ENCODE results near the gene ATP6V0C.

Gene ATP6V0C

DNA sequence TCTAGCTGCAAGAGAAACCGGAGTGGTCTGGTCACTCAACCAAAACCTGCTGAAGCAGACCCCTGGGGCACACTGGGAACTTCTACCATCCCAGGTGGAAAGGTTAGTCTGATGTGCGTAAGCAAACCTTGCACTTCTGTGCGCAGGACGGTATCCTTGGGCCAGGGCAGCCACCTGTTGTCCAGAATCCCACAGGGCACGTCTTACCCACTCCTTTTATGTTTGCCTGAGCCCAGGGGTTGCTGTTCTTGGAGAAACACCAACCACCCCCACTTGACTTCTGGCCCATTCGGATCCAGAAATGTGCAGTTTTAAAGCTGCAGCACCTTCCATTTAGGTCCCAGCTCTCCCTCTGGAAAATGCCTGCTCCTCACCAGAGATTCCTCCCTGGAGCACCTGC is 20.1 kb upstream of the ATP6V0C start:
- H3K27ac Mint-ChIP-seq: no peak overlapping the region
- no peaks in the 10 kb centered on the region for H3K27me3 Mint-ChIP-seq

DNA sequence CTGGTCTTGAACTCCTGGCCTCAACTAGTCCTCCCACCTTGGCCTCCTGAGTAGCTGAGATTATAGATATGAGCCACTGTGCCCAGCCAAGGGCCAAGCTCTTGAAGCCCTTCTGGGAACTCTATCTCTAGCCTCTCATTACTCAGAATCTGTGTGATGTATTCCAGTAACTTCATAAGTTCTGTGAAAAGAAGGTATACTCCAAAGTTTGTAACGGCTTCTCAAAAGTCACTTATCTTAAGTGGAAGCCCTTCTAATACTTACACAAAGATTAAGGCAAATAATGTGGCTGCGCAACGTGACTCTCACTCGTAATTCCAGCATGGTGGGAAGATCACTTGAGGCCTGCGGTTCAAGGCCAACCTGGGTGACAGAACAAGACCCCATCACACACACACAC is 19.1 kb upstream of the ATP6V0C start:
- no peaks in the 10 kb centered on the region for H3K4me1 Mint-ChIP-seq

More for the DNA sequence above, 20.1 kb upstream of the ATP6V0C start:
- H3K4me1 Mint-ChIP-seq: no peaks in the 10 kb centered on the region
- DNase-seq (ENCODE audit: low spot score in 2 of 2): no peak
- H3K4me3 Mint-ChIP-seq: no peak overlapping the region
- peaks cover 5% of the 10 kb centered on the region for H3K36me3 Mint-ChIP-seq
- no peak for ATAC-seq (ENCODE audit: low read depth)
- H3K9me3 Mint-ChIP-seq: no peaks in the 10 kb centered on the region

DNA sequence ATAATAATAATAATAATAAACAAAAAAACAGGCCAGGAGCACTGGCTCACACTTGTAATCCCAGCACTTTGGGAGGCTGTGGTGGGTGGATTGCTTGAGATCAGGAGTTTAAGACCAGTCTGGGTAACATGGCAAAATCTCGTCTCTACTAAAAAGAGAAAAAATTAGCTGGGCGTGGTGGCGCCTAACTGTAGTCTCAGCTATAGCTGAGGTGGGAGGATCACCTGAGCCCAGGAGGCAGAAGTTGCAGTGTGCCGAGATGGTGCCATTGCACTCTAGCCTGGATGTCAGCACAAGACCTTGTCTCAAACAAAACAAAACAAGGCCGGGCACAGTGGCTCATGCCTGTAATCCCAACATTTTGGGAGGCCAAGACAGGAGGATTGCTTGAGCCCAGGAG is 18.7 kb upstream of the ATP6V0C start:
- Mint-ChIP-seq H3K27me3 (no peaks in the 10 kb centered on the region), H3K36me3 (peaks cover 5% of the 10 kb centered on the region), H3K9me3 (no peaks in the 10 kb centered on the region), H3K27ac (no peak overlapping the region), H3K4me1 (no peaks in the 10 kb centered on the region), H3K4me3 (no peak overlapping the region)
- ATAC-seq (ENCODE audit: low read depth) (no peak), DNase-seq (ENCODE audit: low spot score in 2 of 2) (no peak)

More for the DNA sequence above, 19.1 kb upstream of the ATP6V0C start:
- DNase-seq (ENCODE audit: low spot score in 2 of 2) (no peak), ATAC-seq (ENCODE audit: low read depth) (no peak)
- no peaks in the 10 kb centered on the region for H3K9me3 Mint-ChIP-seq
- no peak overlapping the region for H3K27ac Mint-ChIP-seq
- no peaks in the 10 kb centered on the region for H3K27me3 Mint-ChIP-seq
- H3K36me3 Mint-ChIP-seq: peaks cover 5% of the 10 kb centered on the region
- H3K4me3 Mint-ChIP-seq: no peak overlapping the region

DNA sequence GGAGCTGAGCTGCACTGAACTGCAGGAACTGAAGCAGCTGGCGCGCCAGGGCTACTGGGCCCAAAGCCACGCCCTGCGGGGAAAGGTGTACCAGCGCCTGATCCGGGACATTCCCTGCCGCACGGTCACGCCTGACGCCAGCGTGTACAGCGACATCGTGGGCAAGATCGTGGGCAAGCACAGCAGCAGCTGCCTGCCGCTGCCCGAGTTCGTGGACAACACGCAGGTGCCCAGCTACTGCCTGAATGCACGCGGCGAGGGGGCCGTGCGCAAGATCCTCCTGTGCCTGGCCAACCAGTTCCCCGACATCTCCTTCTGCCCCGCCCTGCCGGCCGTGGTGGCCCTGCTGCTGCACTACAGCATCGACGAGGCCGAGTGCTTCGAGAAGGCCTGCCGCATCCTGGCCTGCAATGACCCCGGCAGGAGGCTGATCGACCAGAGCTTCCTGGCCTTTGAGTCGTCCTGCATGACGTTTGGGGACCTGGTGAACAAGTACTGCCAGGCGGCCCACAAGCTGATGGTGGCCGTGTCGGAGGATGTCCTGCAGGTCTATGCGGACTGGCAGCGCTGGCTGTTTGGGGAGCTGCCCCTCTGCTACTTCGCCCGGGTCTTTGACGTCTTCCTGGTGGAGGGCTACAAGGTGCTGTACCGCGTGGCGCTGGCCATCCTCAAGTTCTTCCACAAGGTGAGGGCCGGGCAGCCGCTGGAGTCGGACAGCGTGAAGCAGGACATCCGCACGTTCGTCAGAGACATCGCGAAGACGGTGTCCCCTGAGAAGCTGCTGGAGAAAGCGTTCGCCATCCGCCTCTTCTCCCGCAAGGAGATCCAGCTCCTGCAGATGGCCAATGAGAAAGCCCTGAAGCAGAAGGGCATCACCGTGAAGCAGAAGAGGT is 17.3 kb upstream of the ATP6V0C start:
- DNase-seq (ENCODE audit: low spot score in 2 of 2) (no peak), ATAC-seq (ENCODE audit: low read depth) (no peak)
- no peaks in the 10 kb centered on the region for H3K9me3 Mint-ChIP-seq
- H3K36me3 Mint-ChIP-seq: peaks cover 5% of the 10 kb centered on the region
- no peak overlapping the region for H3K27ac Mint-ChIP-seq
- no peak overlapping the region for H3K4me3 Mint-ChIP-seq
- no peaks in the 10 kb centered on the region for H3K27me3 Mint-ChIP-seq
- peaks cover 3% of the 10 kb centered on the region for H3K4me1 Mint-ChIP-seq

DNA sequence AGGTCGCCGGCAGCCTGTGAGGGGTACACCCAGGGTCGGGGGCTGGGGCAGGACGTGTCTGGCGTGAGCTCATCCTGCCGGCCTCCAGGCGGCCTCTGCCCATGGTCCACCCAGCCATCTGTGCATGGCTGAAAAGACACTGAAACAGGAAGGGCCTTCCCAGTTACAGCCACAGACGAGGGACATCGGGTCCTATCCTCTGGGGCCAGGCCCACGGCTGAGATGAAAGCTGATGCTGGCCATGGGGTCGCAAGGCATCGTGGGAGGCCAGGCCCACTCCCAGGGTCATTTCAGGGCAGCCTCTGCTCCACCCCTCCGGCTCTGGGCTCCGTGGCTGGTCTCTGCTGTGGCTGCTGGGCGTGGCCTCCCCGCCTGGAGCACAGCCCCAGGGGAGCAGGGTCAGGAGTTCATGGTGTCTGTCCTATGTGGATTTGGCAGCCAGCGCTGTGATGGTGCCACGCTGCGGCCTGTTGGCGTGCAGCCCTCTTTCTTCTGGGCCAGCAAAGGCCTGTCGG is 16.6 kb upstream of the ATP6V0C start:
- DNase-seq (ENCODE audit: low spot score in 2 of 2) (no peak), ATAC-seq (ENCODE audit: low read depth) (no peak)
- Mint-ChIP-seq H3K27me3 (no peaks in the 10 kb centered on the region), H3K9me3 (no peaks in the 10 kb centered on the region), H3K36me3 (peaks cover 5% of the 10 kb centered on the region), H3K27ac (no peak overlapping the region), H3K4me3 (no peak overlapping the region), H3K4me1 (peaks cover 3% of the 10 kb centered on the region)

DNA sequence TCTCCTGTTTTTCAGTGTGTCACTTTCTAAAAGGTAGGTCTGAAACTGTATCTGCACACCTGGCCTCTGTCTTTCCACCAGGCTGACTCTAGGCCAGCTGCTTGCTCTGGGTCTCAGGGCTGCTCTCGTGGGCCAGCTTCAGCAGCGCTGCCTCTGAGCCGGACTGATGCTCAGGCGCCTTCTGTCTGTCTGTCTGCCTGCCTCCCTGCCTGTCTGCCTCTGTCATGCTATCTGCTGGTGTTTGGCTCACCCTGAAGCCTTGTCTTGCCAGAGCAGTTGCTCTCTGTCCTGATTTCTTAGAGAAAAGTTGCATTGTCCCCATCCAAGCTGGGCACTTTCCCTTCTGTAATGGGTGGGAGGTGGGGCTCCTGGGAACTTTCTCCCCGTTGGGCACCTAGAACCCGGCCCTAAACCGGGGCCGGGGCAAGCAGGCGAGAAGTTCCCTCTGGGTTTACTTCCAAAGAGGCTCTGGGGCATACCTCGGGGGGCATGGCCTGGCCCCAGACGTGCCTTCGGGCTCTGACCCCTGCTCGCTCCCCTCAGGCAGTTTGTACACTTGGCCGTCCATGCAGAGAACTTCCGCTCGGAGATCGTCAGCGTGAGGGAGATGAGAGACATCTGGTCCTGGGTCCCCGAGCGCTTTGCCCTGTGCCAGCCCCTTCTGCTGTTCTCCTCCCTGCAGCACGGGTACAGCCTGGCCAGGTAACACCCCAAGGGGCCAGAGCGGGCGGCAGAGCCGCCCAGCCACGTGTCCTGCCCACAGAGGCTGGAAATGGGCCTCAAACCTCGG is 15.9 kb upstream of the ATP6V0C start:
- peaks cover 5% of the 10 kb centered on the region for H3K36me3 Mint-ChIP-seq
- no peak overlapping the region for H3K27ac Mint-ChIP-seq
- H3K9me3 Mint-ChIP-seq: no peaks in the 10 kb centered on the region
- ATAC-seq (ENCODE audit: low read depth) (no peak), DNase-seq (ENCODE audit: low spot score in 2 of 2) (no peak)
- no peak overlapping the region for H3K4me3 Mint-ChIP-seq
- no peaks in the 10 kb centered on the region for H3K27me3 Mint-ChIP-seq
- peaks cover 3% of the 10 kb centered on the region for H3K4me1 Mint-ChIP-seq

DNA sequence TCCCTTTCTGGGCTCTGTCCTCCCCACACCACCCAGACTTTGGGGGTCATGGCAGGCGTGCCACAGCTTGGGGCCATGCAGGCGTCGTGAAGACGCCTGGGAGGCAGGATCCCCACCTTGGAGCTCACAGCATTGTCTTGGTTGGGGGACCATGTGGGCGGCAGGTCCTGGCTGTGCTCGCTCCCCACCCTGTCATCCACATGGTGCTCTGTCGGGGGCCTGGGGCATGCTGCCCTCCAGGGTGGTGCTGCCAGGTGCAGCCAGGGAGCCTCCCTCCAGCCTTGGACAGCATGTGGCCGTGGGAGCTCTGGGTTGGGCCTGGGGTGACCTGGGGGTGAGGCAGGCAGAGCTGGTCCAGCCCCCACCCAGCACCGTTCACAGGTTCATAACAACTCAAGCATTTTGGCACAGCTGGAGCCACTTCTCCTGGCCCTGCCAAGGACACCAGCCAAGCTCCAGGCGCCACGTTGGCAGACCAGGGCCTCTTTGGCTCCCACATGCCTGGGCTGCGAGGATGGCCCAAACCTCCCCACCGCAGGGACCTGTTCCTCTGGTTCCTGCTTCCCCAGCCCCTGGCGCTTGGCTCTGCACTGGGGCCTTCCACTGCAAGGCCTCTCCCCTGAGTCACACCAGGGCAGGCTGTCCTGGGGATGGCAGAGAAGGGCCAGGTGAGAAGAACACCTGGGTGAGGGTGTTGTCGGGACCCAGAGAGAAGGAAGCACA is 15.1 kb upstream of the ATP6V0C start:
- Mint-ChIP-seq H3K4me3 (no peak overlapping the region), H3K9me3 (no peaks in the 10 kb centered on the region), H3K4me1 (peaks cover 3% of the 10 kb centered on the region), H3K27ac (no peak overlapping the region), H3K27me3 (no peaks in the 10 kb centered on the region), H3K36me3 (peaks cover 5% of the 10 kb centered on the region)
- DNase-seq (ENCODE audit: low spot score in 2 of 2) (no peak), ATAC-seq (ENCODE audit: low read depth) (no peak)

DNA sequence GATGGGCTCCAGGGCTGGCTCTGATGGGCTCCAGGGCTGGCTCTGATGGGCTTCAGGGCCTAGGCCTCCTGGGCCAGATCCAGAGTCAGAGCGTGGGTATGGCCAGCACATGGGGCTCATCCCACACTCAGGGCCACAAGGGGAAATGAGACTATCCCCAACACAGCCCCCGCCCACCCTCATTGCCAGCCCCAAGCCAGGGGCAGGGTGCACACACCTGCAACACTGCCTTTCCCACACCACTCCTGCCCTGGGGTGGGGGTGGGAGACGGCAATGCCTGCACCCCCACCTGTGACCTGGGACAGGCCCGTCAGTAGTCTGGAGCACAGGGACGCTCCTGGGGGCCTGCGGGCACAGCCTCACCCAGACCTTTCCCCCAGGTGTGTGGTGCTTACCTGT is 14.3 kb upstream of the ATP6V0C start:
- Mint-ChIP-seq H3K27me3 (no peaks in the 10 kb centered on the region), H3K27ac (no peak overlapping the region), H3K4me3 (no peak overlapping the region), H3K4me1 (peaks cover 3% of the 10 kb centered on the region), H3K9me3 (no peaks in the 10 kb centered on the region), H3K36me3 (peaks cover 5% of the 10 kb centered on the region)
- DNase-seq (ENCODE audit: low spot score in 2 of 2) (no peak), ATAC-seq (ENCODE audit: low read depth) (no peak)

DNA sequence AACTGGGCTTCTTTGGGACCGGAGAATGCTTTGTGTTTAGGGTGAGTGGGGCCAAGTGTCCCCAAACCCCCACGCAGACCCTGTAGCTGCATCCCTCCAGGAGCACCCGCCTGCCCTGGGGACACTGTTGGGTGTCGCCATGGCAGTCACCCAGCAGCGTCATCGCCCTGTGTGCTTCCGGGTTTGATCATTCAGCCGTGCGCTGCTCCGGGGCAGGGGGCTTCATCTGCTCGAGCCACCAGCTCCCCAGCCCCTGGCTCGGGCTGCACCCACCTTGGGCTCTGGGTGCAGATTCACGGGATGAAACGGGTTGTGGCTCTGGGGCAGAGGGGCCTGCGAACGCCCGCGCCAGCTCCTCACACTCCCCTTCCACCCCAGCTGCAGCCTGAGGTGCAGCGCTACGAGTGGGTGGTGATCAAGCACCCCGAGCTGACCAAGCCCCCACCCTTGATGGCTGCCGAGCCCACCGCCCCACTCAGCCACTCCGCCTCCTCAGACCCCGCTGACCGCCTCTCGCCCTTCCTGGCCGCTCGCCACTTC is 13.8 kb upstream of the ATP6V0C start:
- H3K27ac Mint-ChIP-seq: no peak overlapping the region
- H3K36me3 Mint-ChIP-seq: peaks cover 5% of the 10 kb centered on the region
- H3K4me1 Mint-ChIP-seq: peaks cover 3% of the 10 kb centered on the region
- H3K4me3 Mint-ChIP-seq: no peak overlapping the region
- no peaks in the 10 kb centered on the region for H3K27me3 Mint-ChIP-seq
- DNase-seq (ENCODE audit: low spot score in 2 of 2) (no peak), ATAC-seq (ENCODE audit: low read depth) (no peak)
- no peaks in the 10 kb centered on the region for H3K9me3 Mint-ChIP-seq

DNA sequence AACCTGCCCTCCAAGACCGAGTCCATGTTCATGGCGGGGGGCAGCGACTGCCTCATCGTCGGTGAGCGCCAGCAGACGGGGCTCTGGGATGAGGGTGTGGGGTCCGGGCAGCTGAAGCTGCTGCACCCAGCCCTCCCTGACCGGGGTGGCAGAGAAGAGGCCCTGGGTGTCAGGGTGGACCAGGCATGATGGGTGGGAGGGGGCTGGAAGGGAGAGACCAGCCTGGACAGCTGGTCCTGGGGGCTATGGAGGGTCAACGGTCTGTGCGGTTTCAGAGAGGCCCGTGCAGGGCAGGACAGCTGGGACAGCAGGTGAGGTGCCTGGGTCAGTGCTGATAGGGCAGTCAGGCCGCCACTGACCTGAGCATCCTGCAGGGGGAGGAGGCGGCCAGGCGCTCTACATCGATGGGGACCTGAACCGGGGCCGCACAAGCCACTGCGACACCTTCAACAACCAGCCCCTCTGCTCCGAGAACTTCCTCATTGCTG is 13.3 kb upstream of the ATP6V0C start:
- no peak for DNase-seq (ENCODE audit: low spot score in 2 of 2)
- H3K4me1 Mint-ChIP-seq: peaks cover 3% of the 10 kb centered on the region
- H3K36me3 Mint-ChIP-seq: peaks cover 5% of the 10 kb centered on the region
- no peak overlapping the region for H3K4me3 Mint-ChIP-seq
- no peaks in the 10 kb centered on the region for H3K9me3 Mint-ChIP-seq
- H3K27ac Mint-ChIP-seq: no peak overlapping the region
- no peaks in the 10 kb centered on the region for H3K27me3 Mint-ChIP-seq
- ATAC-seq (ENCODE audit: low read depth): no peak

DNA sequence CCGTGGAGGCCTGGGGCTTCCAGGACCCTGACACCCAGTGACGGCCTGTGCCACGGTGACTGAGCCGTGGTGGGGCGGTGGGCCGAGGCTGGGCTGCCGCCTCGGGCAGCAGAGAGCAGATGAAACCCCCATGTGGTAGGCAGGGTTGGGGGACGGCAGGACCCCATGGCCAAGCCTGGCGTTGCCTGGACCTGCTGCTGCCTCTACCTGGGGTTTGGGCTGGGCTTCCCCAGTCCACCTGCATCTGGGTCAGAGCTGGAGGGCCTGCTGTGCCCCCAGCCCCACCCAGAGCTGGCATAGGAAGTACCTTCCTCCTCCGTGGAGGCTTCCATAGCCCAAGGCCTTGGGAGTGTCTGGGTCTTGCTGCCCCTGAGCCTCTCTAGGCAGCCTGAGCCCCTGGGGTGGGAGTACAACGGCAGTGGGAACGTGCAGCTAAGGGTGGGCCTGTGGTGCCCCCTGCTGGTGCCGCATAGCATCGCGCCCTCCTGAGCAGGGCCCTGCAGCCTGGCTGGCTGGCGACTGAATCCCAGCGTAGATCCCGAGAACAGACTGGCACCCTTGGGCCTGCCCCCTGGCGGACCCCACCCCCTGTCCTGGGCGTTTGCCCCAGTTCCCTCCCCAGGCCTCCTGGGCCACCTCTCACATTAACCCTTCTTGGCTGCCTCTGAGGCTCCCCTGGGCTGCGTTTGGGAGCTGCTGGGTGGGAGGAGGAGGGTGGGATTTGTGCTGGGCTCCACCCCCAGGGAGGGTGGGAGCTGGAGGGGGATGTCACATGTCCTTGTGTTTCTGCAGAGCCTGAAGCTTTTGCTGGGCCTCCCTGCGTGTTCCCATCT is 12.6 kb upstream of the ATP6V0C start:
- Mint-ChIP-seq H3K27me3 (no peaks in the 10 kb centered on the region), H3K9me3 (no peaks in the 10 kb centered on the region), H3K27ac (no peak overlapping the region), H3K4me3 (no peak overlapping the region), H3K36me3 (peaks cover 5% of the 10 kb centered on the region), H3K4me1 (peaks cover 3% of the 10 kb centered on the region)
- ATAC-seq (ENCODE audit: low read depth) (peak; percentile 96), DNase-seq (ENCODE audit: low spot score in 2 of 2) (peak; percentile 82 to 84)

DNA sequence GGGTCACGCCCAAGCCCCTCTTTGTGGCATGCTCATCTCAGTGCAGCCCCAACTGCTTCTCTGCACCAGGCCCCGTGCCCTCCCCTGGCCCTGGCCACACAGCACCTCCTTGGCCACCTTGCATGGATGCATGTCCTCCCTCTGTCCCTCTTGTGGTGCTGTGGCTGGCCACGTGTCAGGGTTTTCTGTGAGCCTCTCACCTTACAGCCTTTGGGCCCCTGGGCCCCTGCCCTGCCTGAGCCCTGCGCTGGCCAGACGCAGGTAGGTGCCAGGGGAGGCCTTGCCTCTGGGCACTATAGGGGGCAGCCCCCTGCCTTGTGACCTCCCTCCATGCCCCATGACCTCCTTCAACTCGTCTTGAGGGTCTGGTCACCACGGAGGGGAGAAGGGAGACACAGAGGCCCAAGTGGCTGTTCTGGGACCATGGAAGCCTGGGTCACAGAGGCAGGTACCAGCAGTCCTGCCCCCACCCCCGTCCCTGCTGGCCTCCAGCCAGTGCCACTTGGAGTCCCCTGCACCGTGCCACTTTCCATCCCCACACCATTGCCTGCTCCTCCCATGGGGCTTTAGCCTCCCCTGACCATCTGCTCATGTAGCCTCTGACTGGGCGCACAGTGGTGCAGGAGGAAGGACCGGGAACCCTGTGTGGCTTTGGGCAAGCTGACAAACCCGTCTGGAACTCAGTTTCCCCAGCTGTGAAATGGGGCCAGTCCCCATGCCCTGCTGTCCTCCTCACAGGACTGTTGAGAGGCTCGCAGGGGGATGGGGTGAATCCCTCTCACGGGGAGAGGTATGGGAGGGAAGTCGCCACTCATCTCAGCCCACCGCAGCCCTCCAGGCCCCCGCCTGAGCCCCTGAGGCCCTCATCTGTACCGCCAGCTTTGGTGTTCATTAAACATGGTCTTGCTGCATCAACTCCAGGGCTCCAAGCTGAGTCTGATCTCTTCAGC is 11.5 kb upstream of the ATP6V0C start:
- peaks cover 9% of the 10 kb centered on the region for H3K4me1 Mint-ChIP-seq
- H3K27ac Mint-ChIP-seq: no peak overlapping the region
- DNase-seq (ENCODE audit: low spot score in 2 of 2): no peak
- peaks cover 5% of the 10 kb centered on the region for H3K36me3 Mint-ChIP-seq
- H3K4me3 Mint-ChIP-seq: no peak overlapping the region
- ATAC-seq (ENCODE audit: low read depth): no peak
- no peaks in the 10 kb centered on the region for H3K9me3 Mint-ChIP-seq
- H3K27me3 Mint-ChIP-seq: no peaks in the 10 kb centered on the region
